GM06990 (cell line): ENCODE data around the gene CACNG3.
"Not testable (repeated sequence)": the region's sequence is repeated elsewhere in the genome, so short reads cannot be mapped to it uniquely, and the experiment has no call there.

Experiments
- DNase-seq: peaks from one replicate; pipeline ENCODE4 v3.0.0-alpha.2; 2011; ENCODE audit not compliant: insufficient read length; ENCODE audit errors: extremely low read depth
- H3K27me3 ChIP-seq: replicated peaks from 2 replicates; pipeline ENCODE4 v1.6.0; 2011; ENCODE audit warnings: low read length; ENCODE audit not compliant: control insufficient read depth, insufficient read depth
- H3K36me3 ChIP-seq: 2 replicates; pipeline ENCODE4 v1.5.1; 2011; ENCODE audit warnings: low read length; ENCODE audit not compliant: control insufficient read depth, insufficient read depth
- H3K4me3 ChIP-seq: replicated peaks from 2 replicates; pipeline ENCODE4 v1.5.1; 2011; ENCODE audit warnings: low read depth, mild to moderate bottlenecking, control low read depth, low read length
- CTCF ChIP-seq: IDR thresholded peaks from 2 replicates; pipeline ENCODE4 v1.5.1; 2011; ENCODE audit warnings: low read length, control low read depth, mild to moderate bottlenecking, inconsistent platforms; ENCODE audit not compliant: insufficient read depth, poor library complexity, severe bottlenecking

The CACNG3 gene

DNA sequence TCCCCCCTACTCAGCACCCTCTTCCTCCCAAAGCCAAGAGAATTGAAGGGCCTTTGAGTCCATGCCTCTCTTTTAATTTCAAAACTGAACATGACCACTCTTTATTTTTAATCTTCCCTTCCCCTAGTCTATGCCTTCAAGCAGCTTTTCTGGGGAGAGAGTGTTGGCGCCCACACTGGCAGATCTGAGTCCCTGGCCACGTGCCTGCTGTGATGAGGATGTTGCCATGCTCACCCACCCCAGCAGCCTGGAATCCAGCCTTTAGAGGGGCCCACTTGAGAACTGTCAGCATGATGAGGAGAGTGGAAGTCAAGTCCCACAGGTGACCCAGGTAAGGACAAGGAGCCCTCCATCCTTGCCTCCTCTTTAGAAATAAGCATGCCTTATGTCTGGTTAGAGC, 20.3 kb upstream of the CACNG3 start:
- Histone ChIP-seq H3K36me3 (no peaks in the 10 kb centered on the region), H3K27me3 (no peaks in the 10 kb centered on the region; the same call in 1 of the 2 replicates), H3K4me3 (no peak overlapping the region)
- DNase-seq = no peak
- TF ChIP-seq CTCF = no peak

DNA sequence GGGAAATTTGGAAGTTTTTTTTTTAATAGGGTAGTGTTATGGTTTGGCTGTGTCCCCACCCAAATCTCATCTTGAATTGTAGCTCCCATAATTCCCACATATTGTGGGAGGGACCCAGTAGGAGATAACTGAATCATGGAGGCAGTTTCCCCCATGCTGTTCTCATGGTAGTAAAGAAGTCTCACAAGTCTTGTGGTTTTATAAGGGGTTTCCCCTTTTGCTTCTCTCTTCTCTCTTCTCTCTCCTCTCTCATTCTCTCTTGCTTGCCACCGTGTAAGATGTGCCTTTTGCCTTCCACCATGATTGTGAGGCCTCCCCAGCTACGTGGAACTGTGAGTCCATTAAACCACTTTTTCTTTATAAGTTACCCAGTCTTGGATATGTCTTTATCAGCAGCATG, 17.3 kb upstream of the CACNG3 start:
- not testable (repeated sequence) for H3K4me3 ChIP-seq, H3K36me3 ChIP-seq, H3K27me3 ChIP-seq, DNase-seq

GRCh38 chr16:24246911-24247607, 9.1 kb upstream of the CACNG3 start:
- no peak for TF ChIP-seq CTCF
- no peak overlapping the region for H3K4me3 ChIP-seq
- DNase-seq = no peak
- no peaks in the 10 kb centered on the region for H3K36me3 ChIP-seq
- H3K27me3 ChIP-seq = peaks cover 2% of the 10 kb centered on the region; the same call in 1 of the 2 replicates

DNA sequence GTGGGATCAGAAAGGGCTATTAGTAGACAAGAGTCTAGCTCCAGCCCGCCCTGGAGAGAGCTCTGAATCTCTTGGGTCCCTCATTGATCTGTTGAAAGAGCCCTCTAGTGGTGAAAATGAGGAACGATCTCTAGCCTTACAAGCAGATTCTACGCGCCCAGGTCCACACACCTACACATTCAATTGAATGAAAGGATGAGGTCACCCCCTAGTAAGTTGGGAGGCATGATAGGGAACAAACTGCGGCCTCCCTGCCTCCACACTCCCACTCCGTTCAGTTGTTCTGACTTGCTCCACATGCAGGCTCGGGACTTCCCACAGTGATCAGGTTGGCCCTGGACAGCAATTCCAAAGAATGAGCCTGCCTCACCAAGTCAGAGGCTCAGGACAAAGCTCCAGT, 2.9 kb upstream of the CACNG3 start:
- peaks cover 6% of the 10 kb centered on the region; the same call in 1 of the 2 replicates for H3K27me3 ChIP-seq
- TF ChIP-seq CTCF = peak; percentile 81
- peak; percentile 21 for DNase-seq
- H3K4me3 ChIP-seq = no peak overlapping the region
- no peaks in the 10 kb centered on the region for H3K36me3 ChIP-seq

DNA sequence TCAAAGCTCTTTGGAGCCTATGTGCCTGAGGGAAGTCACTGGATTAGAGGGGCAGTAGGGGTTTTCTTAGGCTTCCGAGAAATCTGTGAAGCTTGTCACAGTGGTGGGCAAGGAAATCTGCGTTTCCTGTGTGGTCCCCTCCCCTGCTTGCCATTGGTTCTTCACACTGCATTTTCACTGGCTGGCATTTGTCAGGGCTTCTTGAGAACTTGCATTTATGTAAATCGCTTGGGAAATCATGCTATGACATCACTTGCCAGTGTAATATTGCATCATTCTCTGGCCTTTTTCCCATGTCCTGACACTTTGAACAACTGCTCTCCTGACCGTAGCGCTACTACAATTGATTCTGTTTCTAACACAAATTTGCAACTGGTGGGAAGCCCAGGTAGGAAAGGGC, 1.8 kb downstream of the CACNG3 start:
- Histone ChIP-seq H3K4me3 (no peak overlapping the region), H3K27me3 (peaks cover 3% of the 10 kb centered on the region; the same call in 1 of the 2 replicates)

DNA sequence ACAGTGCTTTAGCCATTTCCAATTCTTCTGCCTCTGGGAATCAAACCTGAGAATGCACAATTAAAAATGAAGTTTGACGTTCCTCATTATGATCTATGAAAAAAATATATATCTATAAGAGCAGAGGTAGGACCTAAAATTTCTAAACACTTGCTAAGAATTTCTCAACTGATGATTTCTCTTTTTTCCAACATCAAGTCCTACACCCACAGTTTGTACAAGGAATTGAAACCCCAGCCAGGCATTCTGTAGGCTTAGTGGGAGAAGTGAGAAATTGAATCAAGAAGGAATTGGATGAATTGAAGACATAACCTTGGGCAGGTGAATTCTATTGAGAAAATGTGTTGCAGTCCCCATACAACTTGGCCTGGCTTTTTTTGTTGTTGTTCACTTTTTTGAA, 2.7 kb downstream of the CACNG3 start:
- no peak for DNase-seq
- H3K27me3 ChIP-seq = peaks cover 1% of the 10 kb centered on the region; the same call in 1 of the 2 replicates
- no peak for TF ChIP-seq CTCF
- no peak overlapping the region for H3K4me3 ChIP-seq
- no peaks in the 10 kb centered on the region for H3K36me3 ChIP-seq

More for the DNA sequence above, 1.8 kb downstream of the CACNG3 start:
- H3K36me3 ChIP-seq = no peaks in the 10 kb centered on the region
- no peak for TF ChIP-seq CTCF
- DNase-seq = no peak
